ENCODE measurements around the gene NRG3. TPM values are rescaled to one million over a fixed set of nuclear protein-coding genes. Genes with fewer than 3 reads are reported as not detected.

NRG3 gene
- total RNA-seq, 4 donors from 2014 or later: under 0.01 to 0.65 (median 0.17) TPM

DNA sequence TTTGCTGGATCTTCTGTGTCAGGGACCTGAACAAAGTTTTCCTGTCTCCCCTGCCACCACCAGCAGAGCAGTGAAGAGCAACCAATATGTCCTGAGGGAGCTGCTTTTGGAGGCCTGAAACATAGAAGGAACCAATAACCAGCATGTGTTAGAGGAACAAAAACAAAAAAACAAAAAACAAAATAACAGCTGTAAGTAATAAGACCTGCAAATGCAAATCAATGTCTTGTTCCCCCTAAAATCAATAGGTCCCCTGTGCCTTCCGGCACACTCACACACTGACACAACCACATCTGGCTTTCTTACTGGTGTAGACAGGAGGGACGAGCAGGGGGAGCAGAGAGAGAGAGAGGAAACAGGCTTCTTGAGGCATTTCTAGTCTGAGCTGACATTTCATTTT is 94.1 kb downstream of the NRG3 start:
- Histone ChIP-seq H3K4me3 (no peak overlapping the region), H3K36me3 (no peaks in the 10 kb centered on the region), H3K27me3 (no peaks in the 10 kb centered on the region), H3K27ac (replicated peaks in 1 of 4) (no peak overlapping the region), H3K4me1 (no peaks in the 10 kb centered on the region), H3K9me3 (peaks cover 0 to 15% (median 11%) of the 10 kb centered on the region in 4 donors)
- intact Hi-C loops (cut with DNase I): no loop called here
- WGBS: 43% methylated on average over 2 of the region's 2 CpGs
- DNase-seq (ENCODE audit: extremely low spot score): no peak
- TF ChIP-seq EP300 (IDR thresholded peaks at IDR 0.05) (no peak), POLR2AphosphoS5 (IDR thresholded peaks at IDR 0.05) (no peak), POLR2A (IDR thresholded peaks at IDR 0.05; ENCODE audit: low read depth) (no peak)
- TF ChIP-seq, protein P1, sequence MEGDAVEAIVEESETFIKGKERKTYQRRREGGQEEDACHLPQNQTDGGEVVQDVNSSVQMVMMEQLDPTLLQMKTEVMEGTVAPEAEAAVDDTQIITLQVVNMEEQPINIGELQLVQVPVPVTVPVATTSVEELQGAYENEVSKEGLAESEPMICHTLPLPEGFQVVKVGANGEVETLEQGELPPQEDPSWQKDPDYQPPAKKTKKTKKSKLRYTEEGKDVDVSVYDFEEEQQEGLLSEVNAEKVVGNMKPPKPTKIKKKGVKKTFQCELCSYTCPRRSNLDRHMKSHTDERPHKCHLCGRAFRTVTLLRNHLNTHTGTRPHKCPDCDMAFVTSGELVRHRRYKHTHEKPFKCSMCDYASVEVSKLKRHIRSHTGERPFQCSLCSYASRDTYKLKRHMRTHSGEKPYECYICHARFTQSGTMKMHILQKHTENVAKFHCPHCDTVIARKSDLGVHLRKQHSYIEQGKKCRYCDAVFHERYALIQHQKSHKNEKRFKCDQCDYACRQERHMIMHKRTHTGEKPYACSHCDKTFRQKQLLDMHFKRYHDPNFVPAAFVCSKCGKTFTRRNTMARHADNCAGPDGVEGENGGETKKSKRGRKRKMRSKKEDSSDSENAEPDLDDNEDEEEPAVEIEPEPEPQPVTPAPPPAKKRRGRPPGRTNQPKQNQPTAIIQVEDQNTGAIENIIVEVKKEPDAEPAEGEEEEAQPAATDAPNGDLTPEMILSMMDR (IDR thresholded peaks at IDR 0.05): no peak

DNA sequence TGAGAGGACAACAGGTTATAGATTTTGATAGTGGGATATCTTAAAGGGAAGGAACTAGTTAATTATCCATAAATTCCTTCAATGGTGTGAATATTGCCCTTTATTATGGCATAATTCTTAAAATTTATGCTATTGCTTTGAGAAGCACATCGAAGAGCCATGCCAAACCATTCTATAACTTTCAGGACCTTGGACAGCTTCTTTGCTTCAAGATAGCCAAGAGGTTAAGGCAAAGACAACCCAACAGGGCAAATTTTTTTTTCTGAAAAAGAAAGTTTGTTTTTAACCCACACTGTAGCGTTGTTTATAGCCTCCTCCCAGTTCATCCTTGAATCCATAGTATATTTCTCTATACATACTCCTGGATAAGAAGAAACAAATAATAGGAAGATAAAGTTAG is 103.2 kb downstream of the NRG3 start:
- H3K36me3 ChIP-seq: no peaks in the 10 kb centered on the region
- TF ChIP-seq POLR2A (IDR thresholded peaks at IDR 0.05; ENCODE audit: low read depth) (no peak), EP300 (IDR thresholded peaks at IDR 0.05) (no peak), POLR2AphosphoS5 (IDR thresholded peaks at IDR 0.05) (no peak)
- TF ChIP-seq, protein P1 (IDR thresholded peaks at IDR 0.05): no peak
- DNase-seq (ENCODE audit: extremely low spot score): no peak
- H3K27me3 ChIP-seq: no peaks in the 10 kb centered on the region
- intact Hi-C loops (cut with DNase I): no loop called here
- peaks cover 0 to 9% (median 2%) of the 10 kb centered on the region in 4 donors for H3K9me3 ChIP-seq
- WGBS: 54% methylated on average over 2 of the region's 2 CpGs
- H3K4me3 ChIP-seq: no peak overlapping the region
- H3K4me1 ChIP-seq: no peaks in the 10 kb centered on the region
- no peak overlapping the region for H3K27ac ChIP-seq (replicated peaks in 1 of 4)

DNA sequence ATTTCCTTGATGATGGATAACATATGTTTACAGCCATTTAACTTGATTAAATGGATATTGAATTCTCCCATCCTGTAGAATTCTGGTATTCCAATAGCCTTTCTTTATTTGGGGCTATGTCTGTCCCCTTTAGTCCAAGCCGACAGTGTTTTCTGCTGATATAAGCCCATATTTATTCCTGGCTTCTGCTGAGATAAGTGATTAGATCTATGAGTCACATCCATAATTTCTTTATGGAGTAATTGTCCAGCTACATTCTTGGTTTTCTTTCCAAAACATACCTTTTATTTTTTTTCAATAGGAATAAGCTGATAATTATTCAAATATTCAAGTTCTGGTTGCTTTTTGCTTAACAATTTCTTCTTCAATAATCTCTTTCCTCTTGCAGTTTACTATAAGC is 106.7 kb downstream of the NRG3 start:
- Histone ChIP-seq H3K27ac (replicated peaks in 1 of 4) (no peak overlapping the region), H3K9me3 (no peaks in the 10 kb centered on the region), H3K27me3 (no peaks in the 10 kb centered on the region), H3K4me1 (no peaks in the 10 kb centered on the region), H3K4me3 (no peak overlapping the region), H3K36me3 (no peaks in the 10 kb centered on the region)
- WGBS: 77% methylated on average over 1 of the region's 1 CpG
- no peak for DNase-seq (ENCODE audit: extremely low spot score)
- intact Hi-C loops (cut with DNase I): no loop called here
- TF ChIP-seq, protein P1 (IDR thresholded peaks at IDR 0.05): no peak
- TF ChIP-seq POLR2A (IDR thresholded peaks at IDR 0.05; ENCODE audit: low read depth) (no peak), POLR2AphosphoS5 (IDR thresholded peaks at IDR 0.05) (no peak), EP300 (IDR thresholded peaks at IDR 0.05) (no peak)

DNA sequence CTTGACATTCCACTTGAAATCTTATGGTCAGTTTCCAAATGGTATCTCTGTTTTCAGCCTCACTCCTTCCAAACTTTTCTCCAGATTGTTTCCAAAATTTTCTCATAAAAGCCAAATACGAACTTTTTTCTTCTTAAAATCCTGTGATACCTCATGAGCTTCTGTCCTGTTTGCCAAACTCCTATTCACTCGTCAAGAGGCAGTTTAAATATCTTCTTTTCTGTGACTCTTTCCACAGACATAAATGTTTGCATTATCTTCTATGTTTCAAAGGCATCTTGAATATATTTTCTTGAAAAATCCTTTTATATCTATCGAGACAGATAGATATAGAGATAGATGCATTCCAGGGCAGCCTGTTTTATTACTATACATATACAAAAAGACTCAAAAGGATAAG is 109.4 kb downstream of the NRG3 start:
- Histone ChIP-seq H3K27me3 (no peaks in the 10 kb centered on the region), H3K36me3 (no peaks in the 10 kb centered on the region), H3K4me1 (no peaks in the 10 kb centered on the region), H3K27ac (replicated peaks in 1 of 4) (no peak overlapping the region), H3K9me3 (no peaks in the 10 kb centered on the region), H3K4me3 (no peak overlapping the region)
- intact Hi-C loops (cut with DNase I): no loop called here
- no peak for TF ChIP-seq POLR2AphosphoS5 (IDR thresholded peaks at IDR 0.05)
- TF ChIP-seq, protein P1 (IDR thresholded peaks at IDR 0.05): no peak
- no peak for TF ChIP-seq EP300 (IDR thresholded peaks at IDR 0.05)
- TF ChIP-seq POLR2A (IDR thresholded peaks at IDR 0.05; ENCODE audit: low read depth): no peak
- WGBS: 62% methylated on average over 3 of the region's 3 CpGs
- DNase-seq (ENCODE audit: extremely low spot score): no peak

DNA sequence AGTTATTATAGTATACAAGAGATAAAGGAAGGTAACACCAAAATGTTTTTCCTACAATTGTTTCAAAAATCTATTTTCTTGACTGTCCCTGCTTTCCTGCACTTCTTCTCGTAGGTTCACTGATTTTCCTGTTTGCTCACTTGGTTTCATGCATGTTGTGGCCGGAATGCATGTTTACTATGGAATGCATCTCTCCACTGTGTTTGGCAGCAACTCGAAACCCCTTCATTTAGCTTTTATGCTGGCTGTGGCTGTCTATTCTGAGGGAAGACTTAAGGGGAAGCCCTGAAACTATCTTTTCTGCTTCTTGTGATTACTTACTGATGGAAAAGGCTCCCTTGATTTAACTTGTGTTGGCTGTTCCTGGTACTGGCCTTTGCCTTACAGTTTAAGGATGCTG is 120.3 kb downstream of the NRG3 start:
- Histone ChIP-seq H3K4me1 (no peaks in the 10 kb centered on the region), H3K36me3 (no peaks in the 10 kb centered on the region), H3K27me3 (no peaks in the 10 kb centered on the region), H3K9me3 (no peaks in the 10 kb centered on the region), H3K4me3 (no peak overlapping the region), H3K27ac (replicated peaks in 1 of 4) (no peak overlapping the region)
- WGBS: 68% methylated on average over 3 of the region's 3 CpGs
- no peak for DNase-seq (ENCODE audit: extremely low spot score)
- intact Hi-C loops (cut with DNase I): no loop called here
- no peak for TF ChIP-seq POLR2A (IDR thresholded peaks at IDR 0.05; ENCODE audit: low read depth)
- TF ChIP-seq POLR2AphosphoS5 (IDR thresholded peaks at IDR 0.05): no peak
- TF ChIP-seq EP300 (IDR thresholded peaks at IDR 0.05): no peak
- TF ChIP-seq, protein P1 (IDR thresholded peaks at IDR 0.05): no peak

Measured in esophagus muscularis mucosa (tissue), 4 donors.